ENCODE measurements around the gene LAMA2. TPM values are rescaled to one million over a fixed set of nuclear protein-coding genes. Genes with fewer than 3 reads are reported as not detected.

The LAMA2 gene
- polyA plus RNA-seq, 4 donors: 30.8 to 46.0 (median 32.6) TPM

DNA sequence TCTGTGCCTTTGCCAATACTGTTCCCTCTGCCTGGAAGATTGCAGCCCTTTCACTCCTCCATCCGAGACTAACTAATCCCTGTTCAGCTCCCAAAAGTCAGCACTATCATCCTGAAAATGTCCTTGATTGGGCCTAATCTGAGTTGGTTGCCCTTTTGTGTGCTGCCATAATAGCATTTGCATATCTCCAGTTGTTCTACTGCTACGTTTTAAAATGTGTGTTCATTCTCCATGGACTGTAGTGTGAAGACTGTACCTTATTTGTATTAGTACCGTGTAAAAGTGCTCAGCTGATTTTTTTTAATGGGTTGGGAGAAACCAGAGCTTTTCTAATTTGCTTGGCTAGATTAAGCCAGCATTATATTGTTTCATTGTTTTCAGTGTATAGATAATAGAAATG is 401.3 kb downstream of the LAMA2 start:
- no peak for DNase-seq (ENCODE audit: low read depth in 4 of 4, low spot score in 3 of 4)

- DNase-seq (ENCODE audit: low read depth in 4 of 4, low spot score in 3 of 4): no peak
Measured at GRCh38 chr6:129287231-129288177, 404.6 kb downstream of the LAMA2 start.

DNA sequence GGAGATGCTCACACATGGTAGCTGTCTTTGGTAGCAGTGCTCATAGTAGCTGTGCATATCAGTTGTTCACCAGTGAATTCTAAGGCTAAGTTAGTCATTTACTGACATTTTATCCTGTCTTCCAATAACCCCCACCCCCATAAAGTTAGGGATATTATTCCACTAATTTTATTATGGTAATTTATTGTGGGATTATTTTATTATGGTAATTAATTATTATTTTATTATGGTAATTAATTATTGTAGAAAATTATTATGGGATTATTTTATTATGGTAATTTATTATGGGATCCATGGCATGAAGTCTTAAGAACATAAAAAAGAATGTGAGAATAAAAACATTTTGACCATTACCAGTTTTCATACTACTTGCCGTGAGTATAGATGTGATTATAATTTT is 406.5 kb downstream of the LAMA2 start:
- DNase-seq (ENCODE audit: low read depth in 4 of 4, low spot score in 3 of 4): no peak

DNA sequence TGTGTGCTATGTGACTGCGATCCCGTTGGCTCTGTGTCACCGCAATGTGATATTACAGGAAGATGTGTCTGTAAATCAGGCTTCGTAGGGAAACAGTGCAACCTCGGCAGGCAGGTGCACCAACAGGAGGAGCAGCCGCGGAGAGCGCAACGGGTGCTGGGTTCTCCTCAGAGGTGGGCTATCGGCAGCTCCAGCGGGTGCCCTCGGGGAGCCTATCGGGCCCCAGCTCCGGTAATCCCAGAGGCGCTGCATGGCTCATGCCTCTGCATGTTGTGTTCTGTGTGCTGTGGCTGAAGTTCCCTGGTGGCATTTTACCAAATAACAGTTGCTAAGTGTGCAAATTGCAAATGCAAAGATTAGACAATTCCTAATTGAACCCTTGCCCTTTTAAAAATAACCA is 409.9 kb downstream of the LAMA2 start:
- no peak for DNase-seq (ENCODE audit: low read depth in 4 of 4, low spot score in 3 of 4)

GRCh38 chr6:129297592-129297991 is 414.7 kb downstream of the LAMA2 start:
- DNase-seq (ENCODE audit: low read depth in 4 of 4, low spot score in 3 of 4): no peak

DNA sequence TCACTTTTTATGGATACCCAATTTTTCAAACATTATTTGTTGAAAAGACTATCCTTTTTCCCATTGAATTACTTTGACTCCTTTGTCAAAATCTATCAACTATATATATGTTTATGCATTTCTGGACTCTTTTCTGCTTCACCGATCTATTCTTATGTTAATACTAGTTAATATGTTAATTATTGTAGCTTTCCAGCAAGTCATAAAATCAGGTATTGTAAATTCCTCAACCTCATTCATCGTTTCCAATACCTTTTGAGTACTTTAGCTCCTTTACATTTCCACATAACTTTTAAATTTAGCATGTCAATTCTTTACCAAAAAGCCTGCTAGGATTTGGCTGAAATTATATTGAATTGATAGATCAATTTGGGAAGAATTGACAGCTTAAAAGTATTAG is 419.7 kb downstream of the LAMA2 start:
- DNase-seq (ENCODE audit: low read depth in 4 of 4, low spot score in 3 of 4): no peak

GRCh38 chr6:129306826-129307225 is 423.9 kb downstream of the LAMA2 start:
- no peak for DNase-seq (ENCODE audit: low read depth in 4 of 4, low spot score in 3 of 4)

GRCh38 chr6:129307845-129308244 is 424.9 kb downstream of the LAMA2 start:
- DNase-seq (ENCODE audit: low read depth in 4 of 4, low spot score in 3 of 4): no peak

- no peak for DNase-seq (ENCODE audit: low read depth in 4 of 4, low spot score in 3 of 4)
Measured at GRCh38 chr6:129309154-129309553, 426.2 kb downstream of the LAMA2 start.

DNA sequence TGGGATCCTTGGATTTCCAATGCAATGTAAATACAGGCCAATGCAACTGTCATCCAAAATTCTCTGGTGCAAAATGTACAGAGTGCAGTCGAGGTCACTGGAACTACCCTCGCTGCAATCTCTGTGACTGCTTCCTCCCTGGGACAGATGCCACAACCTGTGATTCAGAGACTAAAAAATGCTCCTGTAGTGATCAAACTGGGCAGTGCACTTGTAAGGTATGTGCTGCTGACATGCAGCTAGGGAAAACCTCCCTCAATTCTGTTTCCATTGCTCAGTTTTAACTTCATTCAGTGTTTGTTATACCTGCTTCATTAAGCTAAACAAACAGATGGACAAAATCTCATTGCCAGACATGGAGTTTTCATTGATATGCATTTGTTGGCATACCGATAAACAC is 429.9 kb downstream of the LAMA2 start:
- DNase-seq (ENCODE audit: low read depth in 4 of 4, low spot score in 3 of 4): no peak

DNA sequence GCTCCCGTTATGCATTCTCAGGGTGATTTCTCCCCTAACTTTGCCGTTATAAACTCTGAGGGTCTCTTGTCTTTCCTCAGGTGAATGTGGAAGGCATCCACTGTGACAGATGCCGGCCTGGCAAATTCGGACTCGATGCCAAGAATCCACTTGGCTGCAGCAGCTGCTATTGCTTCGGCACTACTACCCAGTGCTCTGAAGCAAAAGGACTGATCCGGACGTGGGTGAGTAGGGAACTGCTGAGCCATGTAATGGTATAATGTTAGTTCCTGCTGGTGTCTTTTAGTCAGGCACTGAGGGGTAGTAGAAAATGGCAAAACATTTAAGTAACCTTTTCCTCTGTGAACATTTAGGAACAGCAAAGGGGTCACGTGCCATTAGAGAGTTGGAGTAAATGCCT is 431.6 kb downstream of the LAMA2 start:
- DNase-seq (ENCODE audit: low read depth in 4 of 4, low spot score in 3 of 4): no peak

DNA sequence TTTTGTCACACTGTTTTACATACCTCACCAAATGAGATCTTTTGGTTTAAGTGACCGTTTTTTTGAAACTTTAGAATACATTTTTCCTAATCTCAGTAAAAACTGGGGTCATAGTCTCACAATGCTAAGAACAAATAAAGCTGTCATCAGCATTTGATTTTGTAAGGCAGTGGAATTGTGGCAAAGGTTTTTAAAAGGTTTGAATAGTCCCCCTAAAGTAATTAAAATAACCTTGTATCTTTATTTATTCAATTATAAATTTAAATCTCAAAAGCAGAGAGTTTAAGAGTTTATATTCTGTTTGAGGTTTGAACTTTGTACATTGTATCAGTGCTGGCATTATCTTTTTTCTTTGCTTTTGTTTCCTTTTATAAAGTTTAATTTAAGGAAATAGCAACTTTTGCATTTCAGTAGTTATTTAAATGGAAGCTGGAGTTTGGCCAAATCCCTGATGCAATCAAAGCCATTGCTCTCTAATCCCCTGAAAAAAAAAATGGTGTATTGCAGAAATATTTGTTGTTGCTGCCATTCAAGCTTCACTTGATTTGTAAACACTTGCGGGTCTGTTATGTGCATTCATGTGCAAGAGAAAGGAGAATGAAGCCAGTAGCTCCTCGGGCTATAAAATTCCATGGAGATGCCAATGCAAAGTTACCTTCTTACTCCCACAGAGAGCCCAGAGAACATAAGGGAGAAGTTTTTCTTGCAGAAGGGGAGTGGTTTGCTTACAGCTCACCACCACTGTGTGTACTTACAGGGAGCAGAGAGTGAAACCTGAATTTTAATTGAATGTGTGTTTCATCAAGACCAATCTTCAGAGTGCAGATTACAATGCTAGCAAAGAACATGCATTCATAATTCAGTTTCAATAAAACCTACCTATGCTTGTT is 435.2 kb downstream of the LAMA2 start:
- DNase-seq (ENCODE audit: low read depth in 4 of 4, low spot score in 3 of 4): peak in 3 of 4 donors; percentile 10 to 30 (median 29)

GRCh38 chr6:129320892-129321291 is 438.0 kb downstream of the LAMA2 start:
- no peak for DNase-seq (ENCODE audit: low read depth in 4 of 4, low spot score in 3 of 4)

DNA sequence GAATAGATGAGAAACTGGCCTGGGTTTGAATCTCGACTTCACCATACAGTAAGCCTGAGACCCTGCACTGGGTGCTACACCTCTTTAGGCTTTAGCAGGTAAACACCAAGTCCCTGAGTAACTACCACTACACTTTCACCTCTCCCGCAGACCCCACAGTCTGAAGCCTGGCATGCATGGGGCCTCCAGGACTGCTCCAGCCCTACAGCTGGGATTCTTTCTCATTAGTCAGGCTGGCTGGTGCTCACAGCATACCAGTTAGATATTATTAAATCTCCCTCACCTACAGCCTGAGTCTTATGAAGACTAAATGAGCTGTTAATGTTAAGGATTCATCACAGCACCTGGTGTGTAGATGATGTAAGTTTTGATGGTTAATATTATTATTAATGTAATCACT is 438.4 kb downstream of the LAMA2 start:
- DNase-seq (ENCODE audit: low read depth in 4 of 4, low spot score in 3 of 4): no peak

DNA sequence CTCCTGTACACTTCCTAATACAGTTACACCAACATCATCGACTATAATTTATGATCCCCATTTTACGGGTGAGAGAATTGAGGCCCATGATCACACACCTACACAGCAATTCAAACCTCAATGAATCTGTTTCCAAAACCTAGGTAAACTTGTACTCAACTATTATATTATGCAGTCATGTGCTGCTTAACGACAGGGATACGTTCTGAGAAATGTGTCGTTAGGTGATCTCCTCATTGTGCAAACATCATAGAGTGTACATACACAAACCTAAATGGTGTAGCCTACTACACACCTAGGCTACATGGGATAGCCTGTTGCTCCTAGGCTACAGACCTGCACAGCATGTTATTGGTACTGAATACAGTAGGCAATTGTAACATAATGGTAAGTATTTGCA is 441.4 kb downstream of the LAMA2 start:
- no peak for DNase-seq (ENCODE audit: low read depth in 4 of 4, low spot score in 3 of 4)

GRCh38 chr6:129329678-129330077 is 446.7 kb downstream of the LAMA2 start:
- DNase-seq (ENCODE audit: low read depth in 4 of 4, low spot score in 3 of 4): no peak

DNA sequence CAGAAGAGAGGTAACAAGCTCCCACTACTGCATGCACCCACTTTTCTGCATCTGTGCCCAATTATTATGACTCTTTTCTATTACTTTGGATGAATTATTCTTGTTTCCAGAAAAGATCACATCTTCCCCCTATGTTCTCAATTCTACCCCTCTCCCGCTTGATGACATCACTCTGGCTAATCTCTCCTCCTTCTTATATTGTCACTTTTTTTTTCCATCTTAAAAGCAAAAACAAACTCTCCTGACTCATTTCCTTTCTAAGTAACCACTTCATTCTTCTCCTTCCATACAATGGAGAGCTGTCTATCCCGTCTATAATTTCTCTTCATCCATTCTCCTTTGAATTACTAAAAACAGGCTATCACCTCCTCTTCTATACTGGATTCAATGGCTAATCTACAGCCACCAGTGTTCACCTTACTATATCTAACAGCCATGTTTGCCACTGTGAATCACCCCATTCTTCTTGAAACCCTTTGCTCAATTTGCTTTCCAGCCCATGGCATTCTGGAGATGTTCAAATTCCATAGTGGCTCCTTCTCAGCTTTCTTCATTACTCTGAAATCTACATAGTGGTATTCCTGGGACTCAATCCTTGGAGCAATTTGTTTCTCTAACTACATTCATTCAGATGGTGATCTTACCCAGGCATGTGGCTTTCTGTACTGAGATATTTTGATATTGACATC is 448.7 kb downstream of the LAMA2 start:
- no peak for DNase-seq (ENCODE audit: low read depth in 4 of 4, low spot score in 3 of 4)

- DNase-seq (ENCODE audit: low read depth in 4 of 4, low spot score in 3 of 4): no peak
Measured at GRCh38 chr6:129335792-129336191, 452.9 kb downstream of the LAMA2 start.

GRCh38 chr6:129338683-129339082 is 455.7 kb downstream of the LAMA2 start:
- no peak for DNase-seq (ENCODE audit: low read depth in 4 of 4, low spot score in 3 of 4)

DNA sequence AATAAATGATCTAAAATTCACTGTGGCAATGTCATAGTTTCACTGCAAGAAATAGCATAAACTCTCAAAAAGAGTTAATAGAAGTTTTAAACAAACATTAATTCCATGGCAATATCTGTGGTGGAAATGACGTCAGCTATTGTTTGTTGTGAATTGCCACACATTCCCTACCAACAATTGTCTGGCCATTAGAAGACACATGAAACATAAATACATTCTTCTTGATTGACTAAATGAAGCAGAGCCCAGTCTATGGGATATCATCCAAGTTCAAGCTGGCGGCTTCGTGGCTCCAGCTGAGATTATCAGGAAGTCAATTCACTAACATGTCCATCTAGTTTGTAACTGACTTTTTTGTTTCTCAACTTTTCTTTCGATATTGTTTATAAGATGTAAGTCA is 458.0 kb downstream of the LAMA2 start:
- DNase-seq (ENCODE audit: low read depth in 4 of 4, low spot score in 3 of 4): no peak

DNA sequence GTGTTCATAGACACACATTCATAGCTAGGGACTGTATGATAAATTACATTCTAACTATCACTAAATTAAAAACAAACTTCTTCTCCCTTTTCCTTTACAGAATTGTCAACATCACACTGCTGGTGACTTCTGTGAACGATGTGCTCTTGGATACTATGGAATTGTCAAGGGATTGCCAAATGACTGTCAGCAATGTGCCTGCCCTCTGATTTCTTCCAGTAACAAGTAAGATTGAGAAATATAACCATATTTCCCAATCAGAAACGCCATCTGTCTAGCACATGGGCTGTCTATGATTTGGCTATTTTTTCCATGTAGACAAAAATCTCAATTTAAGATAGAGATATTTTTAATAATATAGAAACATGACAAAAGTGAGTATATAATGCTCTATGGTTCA is 459.3 kb downstream of the LAMA2 start:
- DNase-seq (ENCODE audit: low read depth in 4 of 4, low spot score in 3 of 4): no peak
